GM19238 (cell line): ENCODE data around the gene TMEM201.

Experiments
- DNase-seq: peaks from one replicate; pipeline ENCODE4 v3.0.0; 2011; ENCODE audit warnings: low spot score; ENCODE audit not compliant: insufficient read length

The TMEM201 gene

DNA sequence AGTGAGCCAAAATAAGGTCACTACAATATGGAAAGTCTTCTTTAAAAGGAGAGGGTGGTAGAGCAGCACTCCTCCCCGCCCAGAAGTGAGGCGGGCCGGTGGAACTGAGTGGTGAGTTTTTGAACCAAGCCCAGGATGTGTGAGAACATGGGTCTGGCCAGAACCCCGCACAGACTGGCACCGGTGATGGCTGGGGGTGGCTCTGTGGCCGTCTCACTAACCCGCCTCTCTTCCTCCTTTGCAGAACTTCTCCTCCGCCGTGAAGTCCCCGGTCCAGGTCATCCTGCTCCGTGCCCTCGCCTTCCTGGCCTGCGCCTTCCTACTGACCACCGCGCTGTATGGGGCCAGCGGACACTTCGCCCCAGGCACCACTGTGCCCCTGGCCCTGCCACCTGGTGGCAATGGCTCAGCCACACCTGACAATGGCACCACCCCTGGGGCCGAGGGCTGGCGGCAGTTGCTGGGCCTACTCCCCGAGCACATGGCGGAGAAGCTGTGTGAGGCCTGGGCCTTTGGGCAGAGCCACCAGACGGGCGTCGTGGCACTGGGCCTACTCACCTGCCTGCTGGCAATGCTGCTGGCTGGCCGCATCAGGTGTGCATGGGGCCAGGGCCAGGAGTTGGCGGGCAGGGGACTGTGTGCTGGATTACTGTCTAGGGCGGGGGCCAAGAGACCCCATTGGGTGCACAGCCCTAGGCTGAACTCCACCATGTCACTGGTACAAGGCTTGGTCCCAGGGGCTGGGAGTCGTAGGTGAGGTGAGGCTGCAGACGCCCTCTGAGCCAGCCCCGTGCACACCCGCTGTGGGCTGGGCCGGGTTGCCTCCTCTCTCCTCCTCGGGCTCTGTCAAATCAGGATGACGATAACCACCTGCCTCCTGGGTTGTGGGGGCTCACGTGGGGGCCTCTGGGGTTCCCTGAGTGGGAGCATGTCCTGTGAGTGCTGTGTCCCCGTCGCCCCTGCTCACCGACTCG is 12.4 kb downstream of the TMEM201 start:
- DNase-seq, result no peak

DNA sequence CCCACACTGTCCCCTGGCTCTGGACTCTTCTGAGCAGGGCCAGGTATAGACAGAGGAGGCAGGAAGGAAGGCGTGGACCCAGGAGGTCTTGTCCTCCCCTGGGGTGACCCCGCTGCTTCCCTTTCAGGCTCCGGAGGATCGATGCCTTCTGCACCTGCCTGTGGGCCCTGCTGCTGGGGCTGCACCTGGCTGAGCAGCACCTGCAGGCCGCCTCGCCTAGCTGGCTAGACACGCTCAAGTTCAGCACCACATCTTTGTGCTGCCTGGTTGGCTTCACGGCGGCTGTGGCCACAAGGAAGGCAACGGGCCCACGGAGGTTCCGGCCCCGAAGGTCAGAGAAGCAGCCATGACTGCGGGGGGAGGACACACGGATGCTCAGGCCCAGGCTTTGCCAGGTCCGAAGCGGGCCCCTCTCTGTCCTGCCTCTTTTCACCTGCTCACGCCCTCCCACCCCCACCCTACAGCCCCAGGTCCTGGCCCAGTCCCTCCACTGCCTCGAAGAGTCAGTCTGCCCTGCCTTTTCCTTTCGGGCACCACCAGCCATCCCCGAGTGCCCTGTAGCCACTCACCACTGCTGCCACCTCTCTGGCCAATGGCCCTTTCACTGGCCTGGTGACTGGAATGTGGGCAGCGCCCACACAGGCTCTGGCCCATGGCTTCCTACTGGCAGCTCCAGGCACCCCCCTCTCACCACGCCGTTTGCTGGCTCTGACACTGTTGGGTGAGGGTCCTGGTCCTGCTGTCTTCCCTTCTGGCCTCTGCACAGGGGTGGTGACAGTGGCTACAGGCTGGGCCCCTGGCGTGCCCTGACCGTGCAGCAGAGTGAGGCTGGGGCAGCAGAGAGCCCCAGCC is 13.5 kb downstream of the TMEM201 start:
- no peak for DNase-seq

DNA sequence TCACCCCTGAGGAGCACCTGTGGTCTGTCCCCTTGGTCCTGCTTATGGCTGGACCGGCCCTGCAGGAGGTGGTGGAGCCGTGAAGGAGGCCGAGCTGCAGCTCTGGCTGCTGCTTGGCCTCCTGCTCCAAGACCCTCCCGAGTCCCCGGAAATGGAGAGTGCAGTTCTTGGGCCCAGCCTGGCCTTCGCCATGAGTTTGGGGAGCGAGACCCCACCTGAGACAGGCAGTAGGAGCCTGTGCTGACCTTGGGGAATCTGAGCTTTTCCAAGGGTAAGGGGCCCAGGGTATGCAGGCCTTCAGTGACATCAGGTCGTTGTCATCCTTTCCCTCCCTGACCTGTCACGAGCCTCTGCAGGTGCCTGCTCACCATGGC is 14.1 kb downstream of the TMEM201 start:
- no peak for DNase-seq

DNA sequence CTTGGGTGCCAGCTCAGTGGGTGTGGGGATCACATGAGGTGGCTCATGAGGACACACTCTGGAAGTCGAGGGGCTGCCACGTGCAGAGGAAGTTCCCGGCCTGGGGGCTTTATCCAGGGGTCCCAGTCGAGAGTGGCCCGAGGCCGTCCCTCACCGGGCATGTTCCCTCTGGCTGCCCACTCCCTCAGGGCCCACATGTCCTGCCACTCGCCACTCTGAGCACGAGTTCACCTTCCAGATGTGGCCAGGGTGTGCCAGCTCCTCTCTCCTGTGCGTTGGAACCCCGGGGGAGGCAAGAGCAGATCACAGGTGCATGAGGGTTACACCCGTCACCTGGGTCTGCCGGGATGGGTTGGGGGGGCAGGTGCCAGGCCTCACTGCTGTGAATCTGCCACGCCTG is 14.6 kb downstream of the TMEM201 start:
- no peak for DNase-seq

DNA sequence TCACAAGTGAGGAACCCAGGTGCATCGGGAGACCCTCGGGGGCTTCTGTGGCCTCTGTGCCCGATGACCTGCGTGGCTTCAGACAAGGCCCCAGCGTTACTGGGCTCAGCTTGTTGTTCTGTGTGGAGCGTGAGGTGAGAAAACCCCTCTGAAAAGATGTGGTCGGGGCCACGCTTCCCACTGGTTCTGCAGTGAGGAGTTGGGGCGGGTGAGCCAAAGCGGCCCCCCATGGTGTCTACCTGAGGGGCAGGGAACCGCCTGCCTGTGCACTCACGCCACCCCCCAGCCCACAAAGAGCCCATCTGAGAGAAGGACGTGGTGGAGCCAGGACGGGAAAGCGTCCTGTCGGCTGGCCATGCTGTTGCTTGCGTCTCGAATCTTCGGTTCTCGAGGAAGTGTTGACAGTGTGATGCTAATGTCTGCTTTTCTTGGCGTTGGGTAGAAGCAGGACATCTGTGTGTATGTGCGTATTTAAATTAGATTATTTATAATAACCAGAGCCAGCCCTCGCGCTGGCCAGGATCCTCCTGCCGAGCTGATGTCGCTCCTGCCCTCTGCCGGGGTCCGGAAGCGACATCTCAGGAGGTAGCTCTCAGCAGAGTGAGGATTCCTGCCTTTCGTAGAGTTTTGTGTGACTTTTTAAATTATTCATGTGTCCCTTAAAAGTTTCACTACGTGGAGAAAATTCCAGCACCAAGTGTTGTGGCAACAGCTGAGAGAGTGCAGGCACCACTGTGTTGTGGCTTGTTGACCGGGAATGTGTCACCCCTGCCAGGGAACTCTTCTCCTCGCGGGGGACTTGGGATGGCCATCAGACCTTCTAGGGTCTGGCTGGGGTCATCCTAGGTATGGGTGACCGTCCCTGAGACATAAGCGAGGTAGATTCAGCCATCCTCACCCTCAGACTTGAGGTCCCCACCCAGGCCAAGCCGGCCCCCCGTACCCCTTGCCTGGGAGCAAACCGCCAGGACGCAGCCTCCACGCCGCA is 15.3 kb downstream of the TMEM201 start:
- DNase-seq, result no peak

DNA sequence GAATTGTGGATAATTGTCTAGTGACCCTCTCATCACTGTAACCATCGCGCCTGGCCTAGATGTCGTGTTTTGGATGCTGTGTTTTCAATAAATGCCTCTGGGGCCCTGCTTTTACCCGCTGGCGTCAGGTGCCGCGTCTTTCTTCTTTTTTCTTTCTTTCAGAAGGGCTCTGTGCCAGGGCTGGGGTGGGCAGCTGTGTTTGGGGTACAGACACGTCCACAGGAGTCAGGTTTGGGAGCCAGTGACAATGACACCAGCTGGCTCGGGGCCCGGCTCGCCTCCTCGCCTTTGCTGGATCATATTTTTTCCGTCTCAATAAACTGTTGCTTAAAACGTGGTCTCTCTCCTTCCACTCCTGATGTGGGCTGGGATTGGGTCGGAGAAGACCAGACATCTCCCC is 16.1 kb downstream of the TMEM201 start:
- DNase-seq, result no peak

DNA sequence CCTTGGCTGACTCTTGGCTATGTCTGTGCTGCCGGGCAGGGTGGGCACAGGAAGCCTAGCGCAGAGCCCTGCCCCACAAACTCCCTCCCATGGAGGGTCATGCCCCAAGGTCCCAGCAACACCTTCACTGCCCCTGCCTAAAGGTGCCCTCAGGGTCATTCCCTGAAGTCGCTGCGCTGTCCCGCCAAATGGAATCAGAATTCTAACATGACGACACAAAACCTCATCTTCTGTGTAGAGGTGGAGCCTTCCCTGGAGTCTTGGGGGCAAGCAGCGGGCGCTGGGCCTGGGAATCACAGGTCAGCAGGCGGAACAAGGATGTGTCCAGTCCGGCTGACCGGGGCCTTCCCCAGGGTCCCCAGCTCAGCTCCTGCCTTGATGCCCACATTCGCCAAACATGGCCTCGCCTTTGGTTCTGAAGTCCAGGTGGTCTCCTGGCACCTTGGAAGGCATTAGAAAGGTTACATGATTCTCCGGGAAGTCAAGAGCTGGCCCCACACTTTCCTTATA is 17.3 kb downstream of the TMEM201 start:
- DNase-seq, result no peak

DNA sequence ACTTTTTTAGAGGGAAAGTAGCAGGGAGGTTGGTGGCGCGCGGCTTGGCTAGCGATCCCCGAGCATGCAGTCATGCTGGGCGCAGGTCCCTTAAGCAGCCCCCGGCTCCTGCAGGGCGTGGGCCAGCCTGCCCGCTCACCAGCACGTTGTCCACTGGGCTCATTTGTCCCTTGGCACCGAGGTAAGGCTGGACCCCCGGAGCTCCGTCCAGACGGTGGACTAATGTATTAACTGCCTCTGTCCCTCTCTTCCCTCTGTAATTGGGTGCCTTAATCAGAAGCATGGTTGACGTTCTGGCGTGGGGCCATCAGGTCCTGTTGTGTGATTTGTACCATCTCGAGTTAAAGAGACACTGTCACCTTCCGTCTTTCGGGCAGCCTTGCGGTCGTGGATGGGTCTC is 17.7 kb downstream of the TMEM201 start:
- DNase-seq, result no peak

DNA sequence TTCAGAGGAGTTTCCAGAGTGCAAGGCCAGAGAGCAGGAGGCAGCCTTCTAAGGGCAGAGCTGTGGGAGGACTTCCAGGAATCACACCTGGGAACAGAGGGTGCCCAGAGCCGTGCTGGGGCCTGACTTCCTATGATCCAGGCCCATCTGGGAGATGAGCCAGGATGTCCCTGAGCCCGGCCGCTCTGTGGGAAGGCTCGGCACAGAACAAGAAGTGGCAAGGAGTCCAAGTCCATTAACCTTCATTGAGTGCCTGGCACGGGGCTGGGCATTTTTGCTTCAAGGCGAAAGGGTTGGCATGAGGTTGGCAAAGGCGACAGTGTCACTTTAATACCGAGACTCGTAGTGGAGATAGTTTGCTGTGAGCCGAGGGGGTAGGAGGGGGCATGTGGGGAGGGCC is 18.2 kb downstream of the TMEM201 start:
- no peak for DNase-seq

DNA sequence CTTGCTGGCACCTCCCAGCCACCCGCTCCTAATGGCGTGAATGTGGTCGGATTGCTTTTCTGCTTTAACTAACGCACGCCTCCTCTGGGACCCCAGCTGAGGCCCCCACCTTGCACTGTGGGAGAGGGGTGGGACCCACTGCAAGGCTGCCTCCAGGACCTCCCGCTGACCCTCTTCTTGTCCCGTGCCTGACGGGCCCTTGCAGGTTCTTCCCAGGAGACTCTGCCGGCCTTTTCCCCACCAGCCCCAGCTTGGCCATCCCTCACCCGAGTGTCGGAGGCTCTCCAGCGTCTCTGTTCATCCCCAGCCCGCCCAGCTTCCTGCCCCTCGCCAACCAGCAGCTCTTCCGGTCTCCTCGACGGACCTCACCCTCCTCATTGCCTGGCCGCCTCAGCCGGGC is 18.6 kb downstream of the TMEM201 start:
- no peak for DNase-seq

DNA sequence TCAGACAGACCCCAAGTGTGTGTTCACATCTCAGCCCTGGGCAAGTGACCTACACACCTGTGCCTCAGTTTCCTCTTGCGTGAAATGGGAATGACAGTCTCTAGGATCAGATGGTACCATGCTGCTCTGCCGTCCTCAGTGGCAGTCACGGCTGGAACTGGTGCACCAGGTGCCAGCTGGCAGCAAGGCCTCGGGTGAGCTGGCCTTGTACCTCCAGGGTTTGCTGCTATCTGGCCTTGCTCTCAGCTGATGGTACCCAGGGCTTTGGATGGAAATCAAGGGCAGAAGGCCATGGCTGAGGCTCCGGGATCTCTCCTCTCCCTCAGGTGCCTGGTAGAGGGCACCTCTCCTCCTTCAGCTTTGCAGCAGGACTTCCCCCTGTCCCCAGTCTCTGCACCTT is 21.3 kb downstream of the TMEM201 start:
- DNase-seq, result no peak

DNA sequence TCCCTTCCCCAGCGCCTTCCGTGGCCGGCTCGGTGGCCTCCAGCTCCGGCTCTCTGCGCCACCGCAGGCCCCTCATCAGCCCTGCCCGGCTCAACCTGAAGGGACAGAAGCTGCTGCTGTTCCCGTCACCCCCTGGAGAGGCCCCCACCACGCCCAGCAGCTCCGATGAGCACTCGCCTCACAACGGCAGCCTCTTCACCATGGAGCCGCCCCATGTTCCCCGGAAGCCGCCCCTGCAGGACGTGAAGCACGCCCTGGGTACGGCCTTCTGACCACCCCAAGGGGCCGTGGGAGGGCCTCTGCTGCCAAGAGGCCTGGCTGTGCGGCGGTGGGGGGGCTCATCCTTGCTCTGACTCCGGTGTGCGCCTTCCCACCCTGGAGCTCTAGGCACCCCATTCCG is 21.8 kb downstream of the TMEM201 start:
- no peak for DNase-seq

DNA sequence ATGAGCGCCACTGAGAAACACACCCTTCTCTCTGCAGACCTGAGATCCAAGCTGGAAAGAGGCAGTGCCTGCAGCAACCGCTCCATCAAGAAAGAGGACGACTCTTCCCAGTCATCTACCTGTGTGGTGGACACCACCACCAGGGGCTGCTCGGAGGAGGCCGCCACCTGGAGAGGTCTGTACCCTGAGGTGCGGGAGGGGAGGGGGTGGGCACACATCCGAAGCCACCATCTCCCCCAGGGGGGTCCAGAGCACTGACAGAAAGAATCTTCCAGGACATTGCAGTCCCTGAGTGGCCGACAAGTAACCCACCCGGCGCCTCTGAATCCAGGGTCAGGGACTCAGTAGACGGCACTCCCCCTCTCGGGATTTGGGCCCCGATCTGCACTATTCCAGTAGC is 23.0 kb downstream of the TMEM201 start:
- no peak for DNase-seq

DNA sequence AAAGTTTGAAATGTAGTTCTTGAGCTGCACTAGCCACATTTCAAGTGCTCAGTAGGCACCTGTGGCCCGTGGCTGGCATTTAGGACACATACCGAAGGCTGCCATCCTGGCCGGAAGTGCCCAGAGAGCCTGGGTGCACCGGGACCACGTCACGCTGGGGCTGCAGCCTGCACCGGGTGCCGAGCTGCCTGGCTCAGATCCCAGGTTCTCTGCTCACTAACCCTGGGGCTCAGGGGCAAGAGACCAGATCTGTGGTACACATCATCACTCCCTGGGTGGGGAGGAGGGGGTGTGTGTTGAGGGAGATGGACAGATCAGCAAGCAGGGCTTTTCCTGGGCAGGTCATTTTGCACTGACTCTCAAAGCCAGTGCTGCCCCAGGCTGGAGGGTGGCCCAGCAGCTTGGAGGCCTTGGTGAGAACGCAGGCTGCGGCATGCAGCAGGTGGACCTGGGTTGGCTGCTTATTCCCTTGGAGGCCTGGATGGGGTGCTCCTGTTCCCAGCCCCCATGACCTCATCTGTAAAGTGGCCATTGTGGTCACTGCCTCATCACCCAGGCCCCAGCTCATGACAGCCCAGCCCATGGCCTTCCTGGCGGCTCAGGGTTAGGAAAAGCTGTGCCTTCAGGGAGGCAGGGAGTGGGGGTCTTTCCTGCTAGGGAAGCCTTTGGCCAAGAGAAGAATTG is 23.6 kb downstream of the TMEM201 start:
- DNase-seq, result no peak

DNA sequence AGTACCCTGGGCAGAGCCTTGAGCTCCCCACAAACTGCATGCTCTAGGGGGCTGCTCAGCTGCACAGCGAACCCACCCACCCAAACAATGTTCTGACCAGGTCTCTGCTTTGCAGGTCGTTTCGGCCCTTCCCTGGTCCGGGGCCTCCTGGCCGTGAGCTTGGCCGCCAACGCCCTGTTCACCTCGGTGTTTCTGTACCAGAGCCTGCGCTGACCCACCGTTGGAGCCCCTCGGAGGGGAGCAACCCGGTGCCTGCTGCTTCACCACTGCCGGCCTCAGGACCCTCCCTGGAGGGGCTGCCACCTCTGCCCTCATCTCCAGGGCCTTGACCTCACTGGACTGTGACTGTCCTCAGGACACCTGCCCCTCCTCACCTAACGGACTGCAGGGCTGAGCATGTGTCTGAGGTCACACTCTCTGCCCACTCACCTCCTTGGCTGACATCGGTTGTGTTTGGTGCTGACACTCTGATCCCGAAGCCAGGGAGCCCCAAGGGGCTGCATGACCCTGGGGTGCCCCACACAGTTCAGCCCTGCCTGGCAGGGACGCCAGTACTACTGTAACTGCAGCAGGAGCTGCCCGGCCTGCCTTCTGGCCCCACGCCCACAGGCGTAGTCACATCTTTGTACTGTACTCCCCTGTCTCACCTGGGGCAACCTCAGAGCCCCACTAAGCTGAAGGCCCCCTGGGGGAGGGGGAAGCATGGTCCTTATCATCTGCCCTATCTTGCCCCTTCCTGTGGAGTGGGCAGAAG is 24.3 kb downstream of the TMEM201 start:
- DNase-seq, result no peak

DNA sequence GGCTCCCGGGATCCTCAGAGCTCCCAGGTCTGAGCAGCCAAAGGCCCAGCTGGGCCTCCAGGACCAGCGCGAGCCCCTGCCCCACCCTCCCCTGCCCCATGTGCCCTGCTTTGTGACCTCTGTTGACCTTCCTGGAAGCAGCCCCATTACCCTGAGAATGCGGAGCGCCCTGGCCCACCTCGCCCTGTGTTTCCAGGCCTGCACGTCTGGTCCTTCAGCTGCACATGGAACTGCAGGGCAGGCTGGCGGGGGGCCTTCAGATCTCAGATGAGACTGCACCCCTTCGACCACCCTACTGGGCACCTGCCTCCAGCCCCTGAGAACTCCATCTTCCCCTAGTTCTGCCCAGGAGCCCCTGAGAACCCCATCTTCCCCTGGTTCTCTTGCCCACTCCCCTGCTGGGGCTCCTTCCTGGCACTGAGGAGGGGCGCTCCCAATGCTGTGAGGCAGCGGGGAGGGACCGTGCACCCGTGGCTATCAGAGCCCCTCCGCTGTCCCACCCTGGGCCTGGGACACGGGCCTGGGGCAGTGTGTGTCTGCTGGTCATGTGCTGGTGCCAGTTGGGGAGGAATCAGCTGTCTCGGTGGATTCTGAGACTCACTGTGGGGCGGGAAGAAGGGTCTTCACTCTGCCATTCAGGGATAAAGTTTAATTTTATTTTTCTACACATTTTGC is 25.1 kb downstream of the TMEM201 start:
- DNase-seq, result no peak

DNA sequence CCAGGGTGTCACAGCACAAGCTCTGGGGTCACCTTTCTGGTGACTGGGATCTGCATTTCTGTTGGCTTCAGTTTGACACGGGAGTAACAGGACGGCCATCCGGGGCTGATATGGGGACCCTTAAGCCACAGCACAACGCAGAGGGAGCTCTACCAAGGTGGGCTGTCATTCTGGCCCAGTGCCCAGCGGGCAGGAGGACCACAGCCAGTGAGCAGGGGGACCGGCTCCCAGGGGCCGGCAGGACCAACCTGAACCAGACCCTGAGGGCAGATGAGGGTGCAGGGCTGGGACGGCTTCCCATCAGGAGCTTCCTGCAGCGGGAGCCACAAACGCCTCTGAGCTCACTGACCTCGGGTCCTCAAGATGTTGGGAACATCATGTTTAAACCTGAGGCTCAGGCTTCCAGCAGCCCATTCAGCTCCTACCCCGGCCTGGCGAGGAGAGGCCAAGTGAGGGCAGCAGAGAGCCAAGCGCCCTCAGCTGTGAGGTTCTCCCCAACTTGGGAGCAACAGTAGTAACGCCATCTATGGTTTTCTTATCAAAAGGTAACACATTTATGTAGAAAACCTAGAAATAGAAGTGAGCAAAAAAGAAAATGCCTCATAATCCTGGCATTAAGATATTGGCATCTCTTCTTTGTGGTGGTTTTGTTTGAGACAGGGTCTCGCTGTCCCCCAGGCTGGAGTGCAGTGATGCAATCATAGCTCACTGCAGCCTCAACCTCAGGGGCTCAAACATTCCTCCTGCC is 26.8 kb downstream of the TMEM201 start:
- peak; percentile 69 for DNase-seq

DNA sequence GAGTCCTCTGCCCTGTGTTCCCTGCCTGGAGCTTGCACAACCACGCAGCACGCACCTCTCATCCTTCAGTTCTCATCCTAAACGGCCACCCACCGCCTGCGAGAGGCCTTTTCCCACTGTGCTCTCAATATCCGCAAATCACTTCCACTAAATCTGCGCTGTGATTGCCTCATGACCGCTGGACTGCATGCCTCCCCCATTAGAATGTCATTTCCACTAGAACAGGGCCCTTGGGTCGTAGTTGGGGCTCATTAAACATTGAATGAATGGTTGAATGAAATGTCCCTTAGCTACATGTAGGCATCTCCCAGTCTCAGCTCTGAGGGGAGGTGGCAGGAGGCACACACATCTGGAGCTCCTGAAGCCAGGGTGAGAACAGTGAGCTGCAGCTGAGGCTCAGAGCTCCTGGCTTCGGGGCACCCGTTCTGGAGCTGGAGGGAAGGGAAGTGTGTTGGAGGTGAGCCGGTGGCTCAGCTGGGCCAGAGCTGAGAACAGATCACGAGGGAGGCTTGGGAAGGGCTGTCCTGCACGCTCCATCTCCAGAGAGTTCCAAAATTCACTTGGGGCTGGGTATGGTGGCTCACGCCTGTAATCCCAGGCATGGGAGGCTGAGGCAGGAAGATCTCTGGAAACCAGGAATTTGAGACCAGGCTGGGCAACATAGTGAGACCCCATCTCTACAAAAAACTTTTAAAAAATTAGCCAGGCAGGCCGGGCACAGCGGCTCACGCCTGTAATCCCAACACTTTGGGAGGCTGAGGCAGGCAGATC is 30.4 kb downstream of the TMEM201 start:
- no peak for DNase-seq
